ENCODE results near the gene NKX2-8.

- TF ChIP-seq, protein P1, sequence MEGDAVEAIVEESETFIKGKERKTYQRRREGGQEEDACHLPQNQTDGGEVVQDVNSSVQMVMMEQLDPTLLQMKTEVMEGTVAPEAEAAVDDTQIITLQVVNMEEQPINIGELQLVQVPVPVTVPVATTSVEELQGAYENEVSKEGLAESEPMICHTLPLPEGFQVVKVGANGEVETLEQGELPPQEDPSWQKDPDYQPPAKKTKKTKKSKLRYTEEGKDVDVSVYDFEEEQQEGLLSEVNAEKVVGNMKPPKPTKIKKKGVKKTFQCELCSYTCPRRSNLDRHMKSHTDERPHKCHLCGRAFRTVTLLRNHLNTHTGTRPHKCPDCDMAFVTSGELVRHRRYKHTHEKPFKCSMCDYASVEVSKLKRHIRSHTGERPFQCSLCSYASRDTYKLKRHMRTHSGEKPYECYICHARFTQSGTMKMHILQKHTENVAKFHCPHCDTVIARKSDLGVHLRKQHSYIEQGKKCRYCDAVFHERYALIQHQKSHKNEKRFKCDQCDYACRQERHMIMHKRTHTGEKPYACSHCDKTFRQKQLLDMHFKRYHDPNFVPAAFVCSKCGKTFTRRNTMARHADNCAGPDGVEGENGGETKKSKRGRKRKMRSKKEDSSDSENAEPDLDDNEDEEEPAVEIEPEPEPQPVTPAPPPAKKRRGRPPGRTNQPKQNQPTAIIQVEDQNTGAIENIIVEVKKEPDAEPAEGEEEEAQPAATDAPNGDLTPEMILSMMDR (IDR thresholded peaks at IDR 0.05): no peak
- TF ChIP-seq RCOR1 (IDR thresholded peaks at IDR 0.05; ENCODE audit: low read length) (no peak), FOXJ3 (CRISPR knock-in tag; IDR thresholded peaks at IDR 0.05) (no peak)
Measured at GRCh38 chr14:36617824-36618223, 35.4 kb upstream of the NKX2-8 start.
